Embryonic facial prominence (tissue), 1 donor: ENCODE results near the gene PDZD2.

Experiments used
- DNase-seq: peaks from one replicate; pipeline ENCODE4 v3.0.0-alpha.2; 2016; ENCODE audit errors: extremely low spot score

The PDZD2 gene

GRCh38 chr5:31867219-31867618, 228.3 kb downstream of the PDZD2 start:
- DNase-seq = no peak

GRCh38 chr5:31880449-31880848, 241.5 kb downstream of the PDZD2 start:
- DNase-seq = peak; percentile 33

GRCh38 chr5:31884896-31885295, 246.0 kb downstream of the PDZD2 start:
- no peak for DNase-seq

- DNase-seq = no peak
Observed at GRCh38 chr5:31886206-31886605, 247.3 kb downstream of the PDZD2 start.

GRCh38 chr5:31887556-31887955, 248.6 kb downstream of the PDZD2 start:
- no peak for DNase-seq

GRCh38 chr5:31888564-31888963, 249.6 kb downstream of the PDZD2 start:
- DNase-seq = no peak

GRCh38 chr5:31889001-31889561, 250.2 kb downstream of the PDZD2 start:
- no peak for DNase-seq

GRCh38 chr5:31890046-31890445, 251.1 kb downstream of the PDZD2 start:
- DNase-seq = no peak

GRCh38 chr5:31894141-31894540, 255.2 kb downstream of the PDZD2 start:
- peak; percentile 29 for DNase-seq

- no peak for DNase-seq
Observed at GRCh38 chr5:31895199-31895820, 256.4 kb downstream of the PDZD2 start.

GRCh38 chr5:31898036-31898632, 259.2 kb downstream of the PDZD2 start:
- no peak for DNase-seq

- DNase-seq = no peak
Observed at GRCh38 chr5:31900296-31900865, 261.4 kb downstream of the PDZD2 start.

- no peak for DNase-seq
Observed at GRCh38 chr5:31901807-31902530, 263.0 kb downstream of the PDZD2 start.

GRCh38 chr5:31908396-31908795, 269.5 kb downstream of the PDZD2 start:
- no peak for DNase-seq

- no peak for DNase-seq
Observed at GRCh38 chr5:31909073-31909472, 270.1 kb downstream of the PDZD2 start.

GRCh38 chr5:31911291-31912265, 272.6 kb downstream of the PDZD2 start:
- no peak for DNase-seq

GRCh38 chr5:31913808-31914207, 274.9 kb downstream of the PDZD2 start:
- DNase-seq = no peak

- DNase-seq = no peak
Observed at GRCh38 chr5:31916327-31916726, 277.4 kb downstream of the PDZD2 start.

- DNase-seq = no peak
Observed at GRCh38 chr5:31918739-31919138, 279.8 kb downstream of the PDZD2 start.

GRCh38 chr5:31921852-31922305, 282.9 kb downstream of the PDZD2 start:
- no peak for DNase-seq

- DNase-seq = no peak
Observed at GRCh38 chr5:31924005-31924404, 285.1 kb downstream of the PDZD2 start.
